Measurements from ENCODE around the gene LMAN2.
"Not testable (repeated sequence)": the region's sequence is repeated elsewhere in the genome, so short reads cannot be mapped to it uniquely, and the experiment has no call there.

Gene LMAN2

GRCh38 chr5:177364159-177364962 is 12.9 kb upstream of the LMAN2 start:
- Histone ChIP-seq H3K4me3 (ENCODE audit: low read length) (no peak overlapping the region), H2AFZ (ENCODE audit: low read depth, low read length) (no peak overlapping the region), H3K36me3 (ENCODE audit: insufficient read depth, low read length) (no peaks in the 10 kb centered on the region), H3K4me1 (ENCODE audit: insufficient read depth, low read length) (peaks cover 16% of the 10 kb centered on the region), H3K9me3 (ENCODE audit: low read length) (no peaks in the 10 kb centered on the region), H3K27me3 (ENCODE audit: insufficient read depth, low read length) (peaks cover 5% of the 10 kb centered on the region)

- no peak overlapping the region for H3K4me3 ChIP-seq (ENCODE audit: low read length)
These were observed 12.1 kb upstream of the LMAN2 start for GRCh38 chr5:177363565-177363964.

GRCh38 chr5:177362610-177363507 is 11.4 kb upstream of the LMAN2 start:
- Histone ChIP-seq H3K4me3 (ENCODE audit: low read length) (no peak overlapping the region), H2AFZ (ENCODE audit: low read depth, low read length) (no peak overlapping the region), H3K9me3 (ENCODE audit: low read length) (no peaks in the 10 kb centered on the region), H3K27me3 (ENCODE audit: insufficient read depth, low read length) (peaks cover 6% of the 10 kb centered on the region), H3K4me1 (ENCODE audit: insufficient read depth, low read length) (peaks cover 31% of the 10 kb centered on the region), H3K36me3 (ENCODE audit: insufficient read depth, low read length) (no peaks in the 10 kb centered on the region)

More at GRCh38 chr5:177363565-177363964, 12.1 kb upstream of the LMAN2 start:
- H3K9me3 ChIP-seq (ENCODE audit: low read length), result no peaks in the 10 kb centered on the region
- H2AFZ ChIP-seq (ENCODE audit: low read depth, low read length), result no peak overlapping the region
- H3K36me3 ChIP-seq (ENCODE audit: insufficient read depth, low read length), result no peaks in the 10 kb centered on the region
- peaks cover 24% of the 10 kb centered on the region for H3K4me1 ChIP-seq (ENCODE audit: insufficient read depth, low read length)
- H3K27me3 ChIP-seq (ENCODE audit: insufficient read depth, low read length), result peaks cover 5% of the 10 kb centered on the region

- no peaks in the 10 kb centered on the region for H3K36me3 ChIP-seq (ENCODE audit: insufficient read depth, low read length)
- H3K9me3 ChIP-seq (ENCODE audit: low read length), result no peaks in the 10 kb centered on the region
- no peak overlapping the region for H3K4me3 ChIP-seq (ENCODE audit: low read length)
- peaks cover 10% of the 10 kb centered on the region for H3K27me3 ChIP-seq (ENCODE audit: insufficient read depth, low read length)
- H2AFZ ChIP-seq (ENCODE audit: low read depth, low read length), result no peak overlapping the region
- peaks cover 34% of the 10 kb centered on the region for H3K4me1 ChIP-seq (ENCODE audit: insufficient read depth, low read length)
These were observed 10.8 kb upstream of the LMAN2 start for GRCh38 chr5:177362292-177362609.

- H3K27me3 ChIP-seq (ENCODE audit: insufficient read depth, low read length), result peaks cover 10% of the 10 kb centered on the region
- no peak overlapping the region for H3K4me3 ChIP-seq (ENCODE audit: low read length)
- no peaks in the 10 kb centered on the region for H3K9me3 ChIP-seq (ENCODE audit: low read length)
- H3K4me1 ChIP-seq (ENCODE audit: insufficient read depth, low read length), result peaks cover 31% of the 10 kb centered on the region
- no peak overlapping the region for H2AFZ ChIP-seq (ENCODE audit: low read depth, low read length)
- no peaks in the 10 kb centered on the region for H3K36me3 ChIP-seq (ENCODE audit: insufficient read depth, low read length)
These were observed 10.2 kb upstream of the LMAN2 start for GRCh38 chr5:177361418-177362291.

GRCh38 chr5:177360740-177361139 is 9.3 kb upstream of the LMAN2 start:
- Histone ChIP-seq H3K27me3 (ENCODE audit: insufficient read depth, low read length) (peaks cover 13% of the 10 kb centered on the region), H3K4me1 (ENCODE audit: insufficient read depth, low read length) (peaks cover 24% of the 10 kb centered on the region)
- H3K36me3 ChIP-seq (ENCODE audit: insufficient read depth, low read length); H3K9me3 ChIP-seq (ENCODE audit: low read length); H2AFZ ChIP-seq (ENCODE audit: low read depth, low read length); H3K4me3 ChIP-seq (ENCODE audit: low read length): not testable (repeated sequence)

GRCh38 chr5:177359860-177360259 is 8.4 kb upstream of the LMAN2 start:
- H3K9me3 ChIP-seq (ENCODE audit: low read length), result no peaks in the 10 kb centered on the region
- H3K36me3 ChIP-seq (ENCODE audit: insufficient read depth, low read length), result no peaks in the 10 kb centered on the region
- no peak overlapping the region for H3K4me3 ChIP-seq (ENCODE audit: low read length)
- H3K4me1 ChIP-seq (ENCODE audit: insufficient read depth, low read length), result peaks cover 24% of the 10 kb centered on the region
- H2AFZ ChIP-seq (ENCODE audit: low read depth, low read length), result no peak overlapping the region
- peaks cover 13% of the 10 kb centered on the region for H3K27me3 ChIP-seq (ENCODE audit: insufficient read depth, low read length)

GRCh38 chr5:177359451-177359851 is 8.0 kb upstream of the LMAN2 start:
- H3K27me3 ChIP-seq (ENCODE audit: insufficient read depth, low read length), result peaks cover 13% of the 10 kb centered on the region
- no peak overlapping the region for H2AFZ ChIP-seq (ENCODE audit: low read depth, low read length)
- H3K9me3 ChIP-seq (ENCODE audit: low read length), result no peaks in the 10 kb centered on the region
- H3K36me3 ChIP-seq (ENCODE audit: insufficient read depth, low read length), result no peaks in the 10 kb centered on the region
- no peak overlapping the region for H3K4me3 ChIP-seq (ENCODE audit: low read length)
- peaks cover 23% of the 10 kb centered on the region for H3K4me1 ChIP-seq (ENCODE audit: insufficient read depth, low read length)

- Histone ChIP-seq H3K4me1 (ENCODE audit: insufficient read depth, low read length) (peaks cover 22% of the 10 kb centered on the region), H3K36me3 (ENCODE audit: insufficient read depth, low read length) (no peaks in the 10 kb centered on the region), H2AFZ (ENCODE audit: low read depth, low read length) (no peak overlapping the region), H3K27me3 (ENCODE audit: insufficient read depth, low read length) (peaks cover 13% of the 10 kb centered on the region), H3K9me3 (ENCODE audit: low read length) (no peaks in the 10 kb centered on the region), H3K4me3 (ENCODE audit: low read length) (no peak overlapping the region)
These were observed 6.9 kb upstream of the LMAN2 start for GRCh38 chr5:177358370-177358819.

- H3K4me3 ChIP-seq (ENCODE audit: low read length), result no peak within 1 kb of the TSS
- no peak within 1 kb of the TSS for H2AFZ ChIP-seq (ENCODE audit: low read depth, low read length)
- H3K9me3 ChIP-seq (ENCODE audit: low read length), result no peaks in the 10 kb centered on the region
- peaks cover 22% of the 10 kb centered on the region for H3K4me1 ChIP-seq (ENCODE audit: insufficient read depth, low read length)
- H3K36me3 ChIP-seq (ENCODE audit: insufficient read depth, low read length), result no peaks in the 10 kb centered on the region
- peaks cover 13% of the 10 kb centered on the region for H3K27me3 ChIP-seq (ENCODE audit: insufficient read depth, low read length)
These were observed 6.2 kb upstream of the LMAN2 start, which contains the start of gene RGS14 for GRCh38 chr5:177357459-177358351. Gene RGS14 (plus strand): TSS chr5:177357924. CDS start chr5:177358025, 101 bp downstream.

- Histone ChIP-seq H3K9me3 (ENCODE audit: low read length) (no peaks in the 10 kb centered on the region), H2AFZ (ENCODE audit: low read depth, low read length) (no peak overlapping the region), H3K4me1 (ENCODE audit: insufficient read depth, low read length) (peaks cover 24% of the 10 kb centered on the region), H3K36me3 (ENCODE audit: insufficient read depth, low read length) (no peaks in the 10 kb centered on the region), H3K27me3 (ENCODE audit: insufficient read depth, low read length) (peaks cover 13% of the 10 kb centered on the region), H3K4me3 (ENCODE audit: low read length) (no peak overlapping the region)
These were observed 5.6 kb upstream of the LMAN2 start for GRCh38 chr5:177357146-177357458.

- Histone ChIP-seq H3K4me1 (ENCODE audit: insufficient read depth, low read length) (peaks cover 26% of the 10 kb centered on the region), H3K4me3 (ENCODE audit: low read length) (no peak overlapping the region), H3K9me3 (ENCODE audit: low read length) (no peaks in the 10 kb centered on the region), H3K27me3 (ENCODE audit: insufficient read depth, low read length) (peaks cover 13% of the 10 kb centered on the region), H3K36me3 (ENCODE audit: insufficient read depth, low read length) (no peaks in the 10 kb centered on the region), H2AFZ (ENCODE audit: low read depth, low read length) (no peak overlapping the region)
These were observed 5.3 kb upstream of the LMAN2 start for GRCh38 chr5:177356746-177357145.

Measured in neuron (in vitro differentiated cells).